Activated CD8-positive, alpha-beta memory T cell treated with anti-CD3 and anti-CD28 coated beads, Interleukin-2, amount 10 ng/mL, durations not matched to agents 7 days and 5 days (primary cell): Measurements from ENCODE around the gene KLF12. TPM values are rescaled to one million over a fixed set of nuclear protein-coding genes. Genes with fewer than 3 reads are reported as not detected.

Source experiments
- ATAC-seq: fragments of 150-1000 bp; cut with Tn5 transposase; one replicate; pipeline ENCODE4 v1.10.0; 2021; ENCODE audit warnings: moderate library complexity
- CTCF ChIA-PET: fragments of 350-600 bp; sonication (Branson Sonifier 250); formaldehyde crosslinking; loops from one replicate; lab custom pipeline; 2021; ENCODE audit warnings: antibody characterized with exemption; lab: Charles Lee
- DNase-seq: peaks from one replicate; pipeline ENCODE4 v3.0.0-alpha.2; 2020
- H3K27ac Mint-ChIP-seq: one replicate; pipeline ENCODE4 v1.8.0; 2021; ENCODE audit warnings: mild to moderate bottlenecking, mixed read lengths
- H3K27me3 Mint-ChIP-seq: one replicate; pipeline ENCODE4 v1.8.0; 2021; ENCODE audit warnings: mixed read lengths
- H3K36me3 Mint-ChIP-seq: one replicate; pipeline ENCODE4 v1.8.0; 2021; ENCODE audit warnings: mild to moderate bottlenecking, mixed read lengths
- H3K4me1 Mint-ChIP-seq: one replicate; pipeline ENCODE4 v1.8.0; 2021; ENCODE audit warnings: mixed read lengths
- H3K4me3 Mint-ChIP-seq: one replicate; pipeline ENCODE4 v1.8.0; 2021; ENCODE audit warnings: mild to moderate bottlenecking, moderate library complexity, mixed read lengths
- H3K9me3 Mint-ChIP-seq: one replicate; pipeline ENCODE4 v1.8.0; 2022; ENCODE audit warnings: low read depth, mixed read lengths
- total RNA-seq, 2 experiments: library from RNA; stranded (reverse); gene quantifications; one replicate each; pipeline ENCODE4 v1.2.3, GENCODE V29; 2021

KLF12 gene
- total RNA-seq, 2 experiments from 2014 or later, result 15.6 to 28.1 TPM

DNA sequence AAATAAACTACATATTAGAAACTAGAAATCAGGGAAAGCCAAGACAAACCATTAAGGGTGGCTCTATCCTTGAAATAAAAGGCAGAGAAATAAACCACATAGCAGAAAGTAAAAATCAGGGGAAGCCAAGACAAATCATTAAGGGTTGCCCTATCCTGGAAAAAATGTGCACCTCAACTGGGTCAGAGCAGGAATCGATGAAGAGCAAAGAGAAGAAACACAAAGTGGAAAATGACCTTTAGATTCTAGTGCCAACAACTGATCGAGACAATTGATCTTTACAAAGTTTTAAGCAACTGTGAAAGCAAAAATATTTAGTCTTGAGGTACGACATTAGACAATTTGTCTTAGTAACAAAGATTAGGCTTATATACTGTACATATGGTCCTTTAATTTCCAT, 26.6 kb downstream of the KLF12 start:
- H3K27ac Mint-ChIP-seq, result no peak overlapping the region
- no peak for DNase-seq
- peaks cover 9% of the 10 kb centered on the region for H3K4me1 Mint-ChIP-seq
- CTCF ChIA-PET, result no interaction called here
- peaks cover 24% of the 10 kb centered on the region for H3K36me3 Mint-ChIP-seq
- peaks cover 2% of the 10 kb centered on the region for H3K9me3 Mint-ChIP-seq
- ATAC-seq, result no peak
- no peaks in the 10 kb centered on the region for H3K27me3 Mint-ChIP-seq
- H3K4me3 Mint-ChIP-seq, result no peak overlapping the region

DNA sequence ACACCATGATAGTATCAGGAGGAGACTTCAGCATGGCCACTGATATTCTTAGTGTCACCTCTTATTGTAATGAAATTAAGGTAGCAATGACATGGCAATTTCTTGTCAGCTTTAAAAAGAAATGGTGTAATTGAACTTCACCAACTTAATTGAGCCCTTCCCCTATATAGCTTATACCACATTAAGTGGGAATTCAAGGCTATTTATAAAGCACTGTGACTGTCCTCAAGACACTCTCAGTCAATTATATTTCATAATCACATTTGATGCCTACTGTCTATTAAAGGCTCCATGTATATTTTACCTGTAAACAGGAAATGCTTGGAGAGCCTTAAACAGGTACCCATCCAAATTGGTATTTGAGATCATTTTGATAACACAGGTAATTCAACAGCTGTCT, 28.3 kb downstream of the KLF12 start:
- no peak overlapping the region for H3K4me3 Mint-ChIP-seq
- peaks cover 2% of the 10 kb centered on the region for H3K9me3 Mint-ChIP-seq
- ATAC-seq (no peak), DNase-seq (no peak)
- no peaks in the 10 kb centered on the region for H3K27me3 Mint-ChIP-seq
- H3K27ac Mint-ChIP-seq, result no peak overlapping the region
- CTCF ChIA-PET, result no interaction called here
- peaks cover 31% of the 10 kb centered on the region for H3K36me3 Mint-ChIP-seq
- peaks cover 13% of the 10 kb centered on the region for H3K4me1 Mint-ChIP-seq

DNA sequence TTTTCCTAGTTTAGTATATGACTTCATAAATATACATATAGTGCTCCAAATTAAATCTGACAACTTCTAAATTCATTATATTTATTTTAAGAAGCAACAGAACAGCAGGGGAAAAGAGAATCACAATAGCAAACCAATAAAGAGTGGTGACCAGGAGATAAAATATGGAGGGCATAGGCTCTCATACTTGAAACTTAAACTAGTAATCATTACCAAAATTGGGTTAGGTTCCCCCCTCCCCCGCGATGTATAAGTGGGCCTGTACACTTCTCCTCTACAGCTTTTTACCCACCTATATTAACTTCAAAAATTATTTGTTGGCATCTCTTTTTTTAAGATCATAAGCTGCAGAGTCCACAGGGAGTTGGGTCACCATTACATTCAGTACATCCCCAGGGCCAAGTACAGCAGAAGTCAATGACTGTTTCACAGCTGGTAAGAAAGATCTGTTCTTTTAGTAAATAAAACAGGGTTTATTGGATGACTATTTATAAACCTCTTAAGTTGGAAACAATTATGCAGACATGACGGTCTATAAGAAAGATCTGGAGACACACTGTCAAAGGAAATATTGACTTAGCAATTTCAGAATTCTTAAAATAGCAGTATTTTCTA, 29.4 kb downstream of the KLF12 start:
- H3K4me3 Mint-ChIP-seq, result no peak overlapping the region
- no peak overlapping the region for H3K27ac Mint-ChIP-seq
- CTCF ChIA-PET, result no interaction called here
- no peaks in the 10 kb centered on the region for H3K27me3 Mint-ChIP-seq
- H3K4me1 Mint-ChIP-seq, result peaks cover 8% of the 10 kb centered on the region
- DNase-seq, result no peak
- peaks cover 24% of the 10 kb centered on the region for H3K36me3 Mint-ChIP-seq
- no peak for ATAC-seq
- H3K9me3 Mint-ChIP-seq, result peaks cover 2% of the 10 kb centered on the region

DNA sequence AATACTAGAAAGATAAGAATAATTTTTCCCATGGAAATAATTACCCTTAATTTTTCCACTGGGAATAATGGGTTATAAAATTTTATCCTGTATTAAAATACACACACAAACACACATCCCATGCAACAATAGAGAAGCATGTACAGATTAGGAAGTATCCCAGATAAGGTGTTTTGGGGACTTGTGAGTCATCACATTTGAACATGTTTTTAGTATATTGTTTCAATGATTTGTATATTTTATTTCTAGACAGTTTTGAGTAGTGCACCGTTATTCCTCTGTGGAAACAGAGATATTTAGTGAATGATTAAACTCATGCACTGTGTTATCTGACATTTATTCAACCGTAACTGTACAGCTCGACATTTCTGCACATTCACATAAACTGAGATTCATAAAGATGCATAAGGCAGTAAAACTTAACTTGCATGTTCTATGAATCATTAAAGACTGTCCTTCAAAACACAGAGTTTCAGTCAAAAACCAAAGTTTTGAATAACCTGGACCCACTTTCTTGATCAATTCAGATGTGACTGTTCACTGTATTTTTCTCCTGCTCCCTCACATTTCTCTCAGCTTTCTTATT, 30.1 kb downstream of the KLF12 start:
- H3K27ac Mint-ChIP-seq, result no peak overlapping the region

DNA sequence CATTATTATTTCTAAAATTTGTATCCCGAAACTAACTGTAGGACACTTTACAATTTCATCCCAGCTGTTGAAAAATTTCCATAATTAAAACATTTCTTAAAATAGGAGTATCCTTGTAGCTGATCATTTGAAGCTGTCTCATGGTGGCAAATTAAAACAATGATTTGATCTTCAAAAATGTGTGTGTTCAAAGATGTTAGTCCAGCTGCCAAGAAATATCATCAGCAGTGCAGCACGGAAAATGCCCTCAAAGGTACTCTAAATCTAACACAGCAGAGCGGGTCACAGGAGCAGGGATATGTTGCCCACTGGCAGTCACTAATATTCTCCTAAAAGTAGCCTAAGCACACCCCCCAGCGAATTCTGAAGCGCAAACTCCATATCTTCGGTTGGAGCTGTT, 31.0 kb downstream of the KLF12 start:
- Mint-ChIP-seq H3K36me3 (peaks cover 20% of the 10 kb centered on the region), H3K4me1 (peaks cover 6% of the 10 kb centered on the region), H3K27ac (no peak overlapping the region), H3K9me3 (no peaks in the 10 kb centered on the region), H3K4me3 (no peak overlapping the region), H3K27me3 (no peaks in the 10 kb centered on the region)
- ATAC-seq (no peak), DNase-seq (no peak)
- CTCF ChIA-PET, result no interaction called here

More for the DNA sequence above, 30.1 kb downstream of the KLF12 start:
- Mint-ChIP-seq H3K4me3 (no peak overlapping the region), H3K4me1 (peaks cover 6% of the 10 kb centered on the region), H3K27me3 (no peaks in the 10 kb centered on the region), H3K36me3 (peaks cover 22% of the 10 kb centered on the region), H3K9me3 (peaks cover 2% of the 10 kb centered on the region)
- ATAC-seq (no peak), DNase-seq (no peak)
- CTCF ChIA-PET, result no interaction called here

DNA sequence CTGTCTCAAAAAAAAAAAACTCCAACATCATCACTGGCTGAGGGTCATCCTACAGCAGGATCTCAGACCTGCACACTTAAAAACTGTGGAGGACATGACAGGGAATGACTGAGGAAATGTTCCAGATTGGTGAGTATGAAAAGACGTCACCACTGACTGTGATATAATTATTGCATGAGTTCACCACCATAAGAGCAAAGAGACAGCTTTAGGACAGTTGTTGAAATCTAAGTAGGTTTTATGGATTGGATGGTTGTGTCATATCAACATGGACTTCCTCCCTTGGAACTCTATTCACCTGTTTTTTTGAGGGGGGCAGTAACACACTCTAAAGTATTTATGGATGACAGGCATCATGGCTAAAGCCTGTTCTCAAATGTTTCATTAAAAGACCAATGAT, 31.5 kb downstream of the KLF12 start:
- CTCF ChIA-PET, result no interaction called here

DNA sequence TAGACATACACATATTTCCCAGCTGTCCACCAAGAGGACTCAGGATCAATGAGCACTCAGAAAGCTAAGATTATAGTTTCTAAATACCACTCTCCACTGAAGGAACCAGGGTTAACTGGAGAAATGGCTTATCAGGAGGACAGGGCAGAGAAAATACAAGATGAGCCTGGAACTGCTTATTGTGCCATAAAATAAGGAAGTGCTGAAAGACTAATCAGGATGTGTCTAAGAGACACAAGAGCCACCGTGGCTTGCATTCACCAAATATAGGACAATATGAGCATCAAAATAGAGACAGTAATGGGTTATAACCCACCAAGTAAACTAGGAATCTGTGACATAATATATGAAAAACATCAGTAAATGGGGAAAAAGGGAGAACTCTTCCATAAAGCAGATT, 32.8 kb downstream of the KLF12 start:
- no peak for ATAC-seq
- H3K27ac Mint-ChIP-seq, result no peak overlapping the region
- CTCF ChIA-PET, result no interaction called here
- H3K9me3 Mint-ChIP-seq, result no peaks in the 10 kb centered on the region
- peaks cover 16% of the 10 kb centered on the region for H3K36me3 Mint-ChIP-seq
- no peak overlapping the region for H3K4me3 Mint-ChIP-seq
- H3K27me3 Mint-ChIP-seq, result no peaks in the 10 kb centered on the region
- DNase-seq, result no peak
- H3K4me1 Mint-ChIP-seq, result peaks cover 10% of the 10 kb centered on the region

More for the DNA sequence above, 31.5 kb downstream of the KLF12 start:
- no peaks in the 10 kb centered on the region for H3K27me3 Mint-ChIP-seq
- no peak for DNase-seq
- peaks cover 20% of the 10 kb centered on the region for H3K36me3 Mint-ChIP-seq
- no peak overlapping the region for H3K27ac Mint-ChIP-seq
- no peak for ATAC-seq
- H3K9me3 Mint-ChIP-seq, result no peaks in the 10 kb centered on the region
- H3K4me3 Mint-ChIP-seq, result no peak overlapping the region
- peaks cover 6% of the 10 kb centered on the region for H3K4me1 Mint-ChIP-seq

DNA sequence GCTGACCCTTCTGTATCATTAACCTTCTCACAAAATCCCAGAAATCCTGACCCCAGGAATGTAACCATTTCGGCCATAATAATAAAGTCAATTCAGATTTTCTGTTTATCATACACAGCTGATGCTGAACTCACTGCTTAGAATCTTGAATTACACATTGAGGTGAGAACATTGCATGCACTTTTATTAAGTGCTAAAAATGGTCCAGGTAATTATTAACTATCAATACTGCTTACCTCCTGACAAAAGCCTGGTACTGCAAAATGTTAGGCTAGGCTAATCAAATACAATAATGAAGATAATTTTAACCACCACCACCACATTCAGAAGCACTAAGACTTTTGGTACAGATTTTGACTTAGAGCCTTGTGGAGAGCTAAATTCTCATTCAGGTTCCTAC, 36.1 kb downstream of the KLF12 start:
- Mint-ChIP-seq H3K9me3 (no peaks in the 10 kb centered on the region), H3K4me3 (no peak overlapping the region), H3K27me3 (no peaks in the 10 kb centered on the region), H3K36me3 (peaks cover 12% of the 10 kb centered on the region), H3K27ac (no peak overlapping the region), H3K4me1 (peaks cover 11% of the 10 kb centered on the region)
- CTCF ChIA-PET, result interaction anchor here (1.1 kb wide), 1 partner anchor 264 kb away, joined by 3 read pairs; no protein-coding TSS in a partner anchor
- DNase-seq (no peak), ATAC-seq (no peak)

DNA sequence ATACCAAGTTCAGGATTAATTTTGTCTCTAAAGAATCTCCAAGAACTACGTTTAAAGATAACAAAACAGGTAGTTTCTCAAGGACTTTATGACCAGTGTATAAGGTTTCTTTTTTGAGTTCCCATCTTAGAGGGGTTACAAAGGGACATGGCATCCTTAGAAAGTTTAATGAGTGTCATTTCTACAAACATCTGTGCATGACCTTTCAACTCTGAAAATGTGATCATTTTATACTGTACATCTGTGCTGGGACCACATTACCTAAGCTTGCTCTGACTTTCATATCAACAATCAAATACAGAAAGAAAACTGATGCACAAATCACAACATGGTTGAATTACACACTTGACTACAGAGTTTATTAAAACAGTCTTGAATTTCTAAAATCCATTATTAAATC, 37.1 kb downstream of the KLF12 start:
- Mint-ChIP-seq H3K36me3 (peaks cover 8% of the 10 kb centered on the region), H3K4me3 (no peak overlapping the region), H3K4me1 (peaks cover 21% of the 10 kb centered on the region), H3K27me3 (no peaks in the 10 kb centered on the region), H3K9me3 (no peaks in the 10 kb centered on the region), H3K27ac (no peak overlapping the region)
- DNase-seq (no peak), ATAC-seq (no peak)
- CTCF ChIA-PET, result no interaction called here

DNA sequence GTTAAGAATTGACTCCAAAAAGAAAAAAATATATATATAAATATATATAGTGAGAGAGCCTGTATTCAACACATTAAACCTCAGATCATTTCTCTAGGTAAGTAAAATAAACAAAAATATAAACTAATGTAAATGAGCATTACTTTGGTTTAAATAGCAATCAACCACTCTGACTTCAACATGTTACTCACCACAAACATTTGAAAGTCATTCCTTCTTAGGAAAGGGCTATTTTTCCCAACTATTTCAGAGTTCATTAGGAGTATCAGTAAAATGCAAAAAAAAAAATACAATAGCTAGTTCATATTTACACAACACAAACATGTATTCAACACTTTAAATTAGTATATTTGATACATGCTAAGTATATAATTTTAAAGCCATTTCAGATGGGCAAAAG, 40.5 kb downstream of the KLF12 start:
- Mint-ChIP-seq H3K4me3 (no peak overlapping the region), H3K9me3 (no peaks in the 10 kb centered on the region), H3K4me1 (peaks cover 36% of the 10 kb centered on the region), H3K27me3 (no peaks in the 10 kb centered on the region), H3K27ac (no peak overlapping the region), H3K36me3 (peaks cover 8% of the 10 kb centered on the region)
- DNase-seq, result no peak
- no peak for ATAC-seq
- CTCF ChIA-PET, result interaction anchor here (1.6 kb wide), 1 partner anchor 75 kb away, joined by 3 read pairs; no protein-coding TSS in a partner anchor

DNA sequence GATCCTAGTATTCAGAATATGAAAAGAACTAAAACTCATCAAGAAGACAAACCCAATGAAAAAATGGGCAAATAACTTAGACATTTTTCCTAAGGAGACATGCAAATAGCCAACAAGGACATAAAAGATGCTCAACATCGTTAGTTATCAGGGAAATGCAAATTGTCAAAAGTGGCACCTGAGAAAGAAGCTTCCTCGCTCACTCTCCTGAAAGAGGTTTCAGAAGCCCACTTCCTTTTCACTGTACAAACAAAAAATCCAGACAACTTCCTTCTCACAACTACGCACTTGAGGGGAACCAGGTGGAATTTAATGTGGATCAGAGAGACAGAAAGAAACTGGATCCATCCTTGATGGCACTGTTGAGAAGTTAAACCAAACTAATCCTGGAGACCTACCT, 41.5 kb downstream of the KLF12 start:
- DNase-seq (no peak), ATAC-seq (no peak)
- CTCF ChIA-PET, result no interaction called here
- no peaks in the 10 kb centered on the region for H3K27me3 Mint-ChIP-seq
- H3K4me1 Mint-ChIP-seq, result peaks cover 43% of the 10 kb centered on the region
- peaks cover 8% of the 10 kb centered on the region for H3K36me3 Mint-ChIP-seq
- H3K9me3 Mint-ChIP-seq, result no peaks in the 10 kb centered on the region
- H3K4me3 Mint-ChIP-seq, result no peak overlapping the region
- H3K27ac Mint-ChIP-seq, result no peak overlapping the region

DNA sequence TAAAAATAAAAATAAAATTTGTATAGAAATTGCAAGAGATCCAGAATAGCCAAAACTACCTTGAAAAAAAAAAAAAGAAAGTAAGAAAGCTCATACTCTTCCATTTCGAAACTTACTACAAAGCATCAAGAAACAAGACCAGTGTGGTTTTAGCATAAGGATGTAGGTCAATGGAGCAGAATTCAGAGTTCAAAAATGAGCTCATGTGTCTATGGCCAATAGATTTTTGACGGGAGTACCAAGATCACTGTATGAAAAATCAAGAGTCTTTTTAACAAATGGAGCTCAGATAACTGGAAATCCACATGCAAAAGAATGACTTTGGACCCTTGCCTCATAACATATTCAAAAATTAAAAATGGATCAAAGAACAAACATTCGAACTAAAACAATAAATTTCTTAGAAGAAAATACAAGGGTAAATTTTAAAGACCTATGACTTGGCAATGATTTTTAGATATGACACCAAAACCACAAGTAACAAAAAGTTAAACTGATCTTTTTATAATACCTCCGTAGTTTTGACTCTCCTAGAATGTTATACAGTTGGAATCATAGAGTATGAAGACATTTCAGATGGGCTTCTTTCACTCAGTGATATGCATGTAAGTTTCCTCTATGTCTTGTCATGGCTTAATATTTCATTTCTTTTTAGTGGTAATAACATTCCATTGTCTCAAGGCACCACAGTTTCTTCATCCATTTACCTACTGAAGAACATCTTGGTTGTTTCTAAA, 43.2 kb downstream of the KLF12 start:
- Mint-ChIP-seq H3K36me3 (peaks cover 12% of the 10 kb centered on the region), H3K4me1 (peaks cover 44% of the 10 kb centered on the region), H3K27ac (peak overlapping the region; percentile 59), H3K4me3 (peak overlapping the region; percentile 26), H3K27me3 (no peaks in the 10 kb centered on the region), H3K9me3 (no peaks in the 10 kb centered on the region)
- DNase-seq (no peak), ATAC-seq (peak; percentile 82)
- CTCF ChIA-PET, result interaction anchor here (0.8 to 1.5 kb wide), 3 partner anchors 16 to 197 kb away, joined by 3 to 4 read pairs (median 3); no protein-coding TSS in a partner anchor

DNA sequence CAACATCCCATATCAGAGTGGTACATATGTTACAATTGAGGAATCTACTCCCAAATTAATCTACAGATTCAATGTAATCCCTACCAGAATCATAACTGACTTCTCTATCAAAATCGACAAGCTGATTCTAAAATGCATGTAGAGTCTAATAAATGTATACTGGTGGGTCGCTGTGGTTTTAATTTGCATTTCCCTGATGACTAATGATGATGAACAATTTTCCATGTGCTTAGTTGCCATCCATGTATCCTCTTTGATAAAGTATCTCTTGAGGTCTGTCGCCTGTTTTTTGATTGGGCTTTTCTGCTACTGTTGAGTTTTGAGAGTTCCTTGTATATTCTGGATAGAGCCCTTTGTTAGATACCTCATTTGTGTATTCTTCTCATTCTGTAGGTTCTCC, 43.8 kb downstream of the KLF12 start:
- peak overlapping the region; percentile 66 for H3K27ac Mint-ChIP-seq
- DNase-seq, result no peak
- no peaks in the 10 kb centered on the region for H3K27me3 Mint-ChIP-seq
- H3K36me3 Mint-ChIP-seq, result peaks cover 12% of the 10 kb centered on the region
- H3K4me1 Mint-ChIP-seq, result peaks cover 44% of the 10 kb centered on the region
- H3K4me3 Mint-ChIP-seq, result peak overlapping the region; percentile 26
- H3K9me3 Mint-ChIP-seq, result no peaks in the 10 kb centered on the region
- ATAC-seq, result peak; percentile 43
- CTCF ChIA-PET, result interaction anchor here (0.8 to 1.5 kb wide), 3 partner anchors 15 to 197 kb away, joined by 3 to 4 read pairs (median 3); no protein-coding TSS in a partner anchor

DNA sequence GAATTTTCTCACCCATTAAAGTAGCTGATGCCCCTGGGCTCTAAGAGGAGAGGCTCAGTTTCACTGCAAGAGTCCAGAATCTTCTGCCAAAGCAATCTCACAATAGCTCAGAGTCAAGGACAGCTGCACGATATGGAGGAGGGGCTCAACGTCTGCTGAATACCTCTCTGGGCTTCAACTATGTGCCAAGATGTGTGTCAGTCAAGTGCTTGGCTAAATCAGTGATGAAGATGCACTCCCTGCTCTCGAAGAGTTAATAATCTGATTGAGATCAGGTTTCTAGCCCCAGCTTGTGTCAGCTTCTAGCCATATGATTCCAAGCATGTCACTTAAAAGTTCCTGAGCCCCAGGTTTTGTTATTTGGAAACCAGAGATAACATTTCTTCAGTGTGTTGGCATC, 46.8 kb downstream of the KLF12 start:
- DNase-seq (no peak), ATAC-seq (no peak)
- H3K4me3 Mint-ChIP-seq, result no peak overlapping the region
- CTCF ChIA-PET, result no interaction called here
- H3K27me3 Mint-ChIP-seq, result no peaks in the 10 kb centered on the region
- H3K36me3 Mint-ChIP-seq, result peaks cover 20% of the 10 kb centered on the region
- H3K27ac Mint-ChIP-seq, result no peak overlapping the region
- no peaks in the 10 kb centered on the region for H3K9me3 Mint-ChIP-seq
- peaks cover 34% of the 10 kb centered on the region for H3K4me1 Mint-ChIP-seq
